NCI-H1048 (cell line): ENCODE measurements around the gene POU2F1.
"Not testable (repeated sequence)": the region's sequence is repeated elsewhere in the genome, so short reads cannot be mapped to it uniquely, and the experiment has no call there.

Experiments used
- DNase-seq: peaks from one replicate; lab custom pipeline; 2025; lab: John Stamatoyannopoulos, UW

Gene POU2F1

GRCh38 chr1:167314671-167315070, 94.0 kb downstream of the POU2F1 start:
- DNase-seq, result no peak

- DNase-seq, result no peak
Observed at GRCh38 chr1:167317463-167317862, 96.8 kb downstream of the POU2F1 start.

- DNase-seq, result not testable (repeated sequence)
Observed at GRCh38 chr1:167319206-167319605, 98.5 kb downstream of the POU2F1 start.

GRCh38 chr1:167322483-167322882, 101.8 kb downstream of the POU2F1 start:
- DNase-seq, result no peak

- DNase-seq, result no peak
Observed at GRCh38 chr1:167325151-167325550, 104.5 kb downstream of the POU2F1 start.

GRCh38 chr1:167328306-167328815, 107.7 kb downstream of the POU2F1 start:
- no peak for DNase-seq

- DNase-seq, result no peak
Observed at GRCh38 chr1:167328816-167329483, 108.3 kb downstream of the POU2F1 start.

- DNase-seq, result no peak
Observed at GRCh38 chr1:167330601-167331293, 110.1 kb downstream of the POU2F1 start.

GRCh38 chr1:167331650-167332049, 111.0 kb downstream of the POU2F1 start:
- DNase-seq, result no peak

- DNase-seq, result no peak
Observed at GRCh38 chr1:167332503-167332902, 111.8 kb downstream of the POU2F1 start.

GRCh38 chr1:167333124-167333523, 112.4 kb downstream of the POU2F1 start:
- DNase-seq, result no peak

- DNase-seq, result no peak
Observed at GRCh38 chr1:167333703-167334102, 113.0 kb downstream of the POU2F1 start.

- DNase-seq, result no peak
Observed at GRCh38 chr1:167339405-167339804, 118.7 kb downstream of the POU2F1 start.

GRCh38 chr1:167342846-167343245, 122.2 kb downstream of the POU2F1 start:
- no peak for DNase-seq

GRCh38 chr1:167344112-167344511, 123.4 kb downstream of the POU2F1 start:
- no peak for DNase-seq

GRCh38 chr1:167344615-167345385, 124.1 kb downstream of the POU2F1 start:
- no peak for DNase-seq

GRCh38 chr1:167345386-167345733, 124.7 kb downstream of the POU2F1 start:
- DNase-seq, result no peak

GRCh38 chr1:167357305-167357704, 136.6 kb downstream of the POU2F1 start:
- no peak for DNase-seq

GRCh38 chr1:167359295-167359694, 138.6 kb downstream of the POU2F1 start:
- DNase-seq, result no peak

GRCh38 chr1:167360120-167360519, 139.4 kb downstream of the POU2F1 start:
- DNase-seq, result no peak

GRCh38 chr1:167362638-167363037, 142.0 kb downstream of the POU2F1 start:
- no peak for DNase-seq

- no peak for DNase-seq
Observed at GRCh38 chr1:167364826-167365225, 144.1 kb downstream of the POU2F1 start.

- no peak for DNase-seq
Observed at GRCh38 chr1:167365360-167365759, 144.7 kb downstream of the POU2F1 start.
